K562 (cell line): ENCODE results near the gene SIGLEC5. TPM values are rescaled to one million over a fixed set of nuclear protein-coding genes. Genes with fewer than 3 reads are reported as not detected.

ENCODE experiments used
- ATF1 ChIP-seq, 2 experiments: fragments of 450-650 bp in 1 of 2; IDR thresholded peaks; 2 replicates each; pipeline ENCODE4 v1.6.1; 2016; ENCODE audit warnings: missing compliant biosample characterization in 1 of 2, missing genetic modification characterization in 1 of 2
- CEBPG ChIP-seq, 3 experiments: fragments of 200-800 bp in 1 of 3; sonication (Bioruptor generic) in 1 of 3; sonication (generic) in 1 of 3; formaldehyde crosslinking in 1 of 3; IDR thresholded peaks in 2 of 3; conservative IDR thresholded peaks in 1 of 3; 2 replicates each; pipeline versions ENCODE4 v1.6.1 to v1.8.0; 2016 to 2022; ENCODE audit warnings: missing compliant biosample characterization in 2 of 3, missing genetic modification characterization in 2 of 3, mild to moderate bottlenecking in 1 of 3, missing genetic modification reagents in 1 of 3
- DIDO1 ChIP-seq: fragments of 450-650 bp; IDR thresholded peaks from 2 replicates; pipeline ENCODE4 v1.6.1; 2016; ENCODE audit warnings: low read depth, missing biosample characterization, missing genetic modification characterization
- ELF2 ChIP-seq: fragments of 250-450 bp; sonication (Bioruptor Pico); IDR thresholded peaks from 2 replicates; pipeline ENCODE4 v1.5.0; 2021; ENCODE audit warnings: mild to moderate bottlenecking
- ESRRA ChIP-seq: fragments of 450-650 bp; IDR thresholded peaks from 2 replicates; pipeline ENCODE4 v1.6.1; 2014; ENCODE audit warnings: low read depth, mild to moderate bottlenecking, moderate library complexity, borderline replicate concordance
- HNRNPL ChIP-seq: fragments of 200-400 bp; formaldehyde crosslinking; IDR thresholded peaks from 2 replicates; pipeline ENCODE4 v1.6.1; 2017; ENCODE audit warnings: low read depth, mild to moderate bottlenecking, low read length
- KAT8 ChIP-seq: fragments of 450-650 bp; IDR thresholded peaks from 2 replicates; pipeline ENCODE4 v1.6.1; 2016; ENCODE audit warnings: low read depth, mild to moderate bottlenecking
- KHSRP ChIP-seq: fragments of 450-650 bp; IDR thresholded peaks from 2 replicates; pipeline ENCODE4 v1.6.1; 2017
- KLF6 ChIP-seq: fragments of 250-450 bp; sonication (Bioruptor Pico); IDR thresholded peaks from 2 replicates; pipeline ENCODE4 v1.4.0; 2020; ENCODE audit warnings: mild to moderate bottlenecking, moderate library complexity, borderline replicate concordance
- MAFG ChIP-seq: fragments of 450-650 bp; conservative IDR thresholded peaks from 2 replicates; pipeline ENCODE4 v1.6.1; 2016; ENCODE audit warnings: missing genetic modification characterization, missing compliant biosample characterization
- PHF20 ChIP-seq: fragments of 450-650 bp; IDR thresholded peaks from 2 replicates; pipeline ENCODE4 v1.6.1; 2018; ENCODE audit not compliant: partially characterized antibody
- RBM15 ChIP-seq: fragments of 200-400 bp; formaldehyde crosslinking; IDR thresholded peaks from 2 replicates; pipeline ENCODE4 v1.6.1; 2018; ENCODE audit warnings: mild to moderate bottlenecking, low read length, moderate library complexity; ENCODE audit not compliant: insufficient read depth
- SMAD2 ChIP-seq: fragments of 150-350 bp; IDR thresholded peaks from 2 replicates; pipeline ENCODE4 v1.6.1; 2014; ENCODE audit warnings: low read depth, mild to moderate bottlenecking, low read length
- SOX6 ChIP-seq: fragments of 450-650 bp; IDR thresholded peaks from 2 replicates; pipeline ENCODE4 v1.6.1; 2014; ENCODE audit warnings: mild to moderate bottlenecking
- TAF1 ChIP-seq: IDR thresholded peaks from 2 replicates; pipeline ENCODE4 v1.6.1; 2011; ENCODE audit warnings: mild to moderate bottlenecking, low read length, moderate library complexity; ENCODE audit not compliant: insufficient read depth, control insufficient read depth, severe bottlenecking; ENCODE audit errors: extremely low read depth
- ZNF146 ChIP-seq: IDR thresholded peaks from one replicate; pipeline ENCODE4 v1.6.1; 2018; ENCODE audit warnings: missing compliant biosample characterization; ENCODE audit not compliant: unreplicated experiment
- ZNF174 ChIP-seq: fragments of 250-450 bp; sonication (Bioruptor Pico); IDR thresholded peaks from 2 replicates; pipeline ENCODE4 v1.4.0; 2020; ENCODE audit warnings: mild to moderate bottlenecking
- ZNF217 ChIP-seq: sonication (generic); formaldehyde crosslinking; IDR thresholded peaks from 2 replicates; pipeline ENCODE4 v1.8.0; 2022; ENCODE audit warnings: mild to moderate bottlenecking, missing genetic modification reagents
- ZNF282 ChIP-seq: sonication (generic); formaldehyde crosslinking; IDR thresholded peaks from 2 replicates; pipeline ENCODE4 v1.8.1; 2023; ENCODE audit warnings: missing genetic modification reagents
- ZNF696 ChIP-seq: fragments of 250-450 bp; sonication (Bioruptor Pico); conservative IDR thresholded peaks from 2 replicates; pipeline ENCODE4 v1.4.0; 2020; ENCODE audit warnings: mild to moderate bottlenecking, moderate library complexity
- polyA plus RNA-seq, 8 experiments: library from polyadenylated mRNA; depleted of rRNA in 4 of 8; stranded (reverse) in 5 of 8; unstranded in 3 of 8; fragments of >200 nt; fragmentation: Nextera tagmentation in 2 of 8; fragmentation: Illumina TruSeq in 1 of 8; extraction: Ambion mirVana in 2 of 8; extraction: Trizol in 1 of 8; gene quantifications; 2 replicates each; pipeline versions ENCODE4 v1.2.1 to v1.2.3, GENCODE V29; 2011 to 2014; ENCODE audit warnings: inconsistent platforms in 1 of 8, missing spikeins in 1 of 8
- total RNA-seq, 7 experiments: library from RNA; depleted of rRNA in 6 of 7; stranded (reverse); fragments of >200 nt in 6 of 7; fragmentation: Illumina TruSeq in 2 of 7; extraction: Trizol in 2 of 7; gene quantifications; 2 replicates each; pipeline versions ENCODE4 v1.2.1 to v1.2.3, GENCODE V29; 2011 to 2021; ENCODE audit warnings: low replicate concordance in 1 of 7
- TF ChIP-seq, protein P1 (sequence below): sonication (generic); formaldehyde crosslinking; IDR thresholded peaks from 2 replicates; pipeline ENCODE4 v1.8.1; 2023; ENCODE audit warnings: mild to moderate bottlenecking, missing genetic modification reagents
- TF ChIP-seq, protein P2 (sequence below): fragments of 250-450 bp; sonication (Bioruptor Pico); IDR thresholded peaks from 2 replicates; pipeline ENCODE4 v1.4.0; 2020; ENCODE audit warnings: mild to moderate bottlenecking
- TF ChIP-seq, protein P3 (sequence below): fragments of 450-650 bp; IDR thresholded peaks from 2 replicates; pipeline ENCODE4 v1.7.1; 2018; ENCODE audit warnings: mild to moderate bottlenecking, low read depth; ENCODE audit not compliant: partially characterized antibody

The SIGLEC5 gene
- total and polyA plus RNA-seq, 9 of the 15 experiments (the other 6 are each of a cell fraction or from before 2014, with no cell fraction given): 0.14 TPM; not detected in 8

DNA sequence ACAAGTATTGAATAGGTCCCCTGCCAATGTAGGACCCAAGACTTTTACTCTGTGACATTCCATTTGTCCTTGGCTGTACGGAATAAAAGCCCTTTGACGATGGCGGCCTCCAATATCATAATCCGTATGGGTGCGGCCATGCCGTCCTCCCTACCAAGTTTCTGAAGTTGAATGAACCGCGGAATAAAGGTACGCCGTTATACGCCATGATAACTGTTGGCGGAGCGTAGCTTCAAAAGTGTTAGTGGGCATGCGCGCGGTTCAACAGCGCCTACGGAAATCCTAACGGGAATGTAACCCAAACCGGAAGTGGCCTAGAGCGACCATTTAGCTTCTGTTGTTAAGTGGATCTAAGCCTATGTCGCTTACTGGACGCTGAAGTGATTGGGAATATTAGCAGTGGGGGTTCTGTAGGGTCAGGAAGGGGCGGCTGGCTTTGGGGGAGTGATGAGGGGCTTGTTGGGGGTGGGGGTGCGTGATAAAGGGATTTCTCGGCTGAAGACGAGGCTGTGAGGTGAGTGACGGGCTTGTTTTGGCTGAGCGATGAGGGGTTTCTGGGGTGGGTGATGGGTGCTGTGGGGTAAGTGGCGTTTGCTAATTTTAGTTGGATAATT lies 59.1 kb downstream of the SIGLEC5 start, which contains the start of gene ZNF175 (continued):
- TF ChIP-seq ATF1 (CRISPR knock-in tag; IDR thresholded peaks at IDR 0.05) (no peak), ATF1 (tag; IDR thresholded peaks at IDR 0.05) (peak; percentile 75), PHF20 (peak; percentile 43), MAFG (no peak), DIDO1 (tag) (peak; percentile 67; the same call in 1 of the 2 replicates), ELF2 (CRISPR knock-in tag) (no peak), CEBPG (CRISPR knock-in tag; IDR thresholded peaks at IDR 0.05) (no peak), CEBPG (tag; conservative IDR thresholded peaks at IDR 0.05 in 1 of 2, IDR thresholded peaks at IDR 0.05 in 1 of 2) (no peak), ZNF217 (no peak), ZNF174 (CRISPR knock-in tag) (no peak), KHSRP (no peak), HNRNPL (no peak), ESRRA (peak; percentile 90), SOX6 (no peak; the same call in 1 of the 2 replicates), ZNF146 (CRISPR knock-in tag) (no peak), RBM15 (no peak), SMAD2 (no peak), KAT8 (no peak; the same call in 1 of the 2 replicates), TAF1 (peak; percentile 82), ZNF696 (no peak), ZNF282 (CRISPR knock-in tag) (no peak), KLF6 (CRISPR knock-in tag) (no peak; the same call in 1 of the 2 replicates)
- TF ChIP-seq, protein P1, sequence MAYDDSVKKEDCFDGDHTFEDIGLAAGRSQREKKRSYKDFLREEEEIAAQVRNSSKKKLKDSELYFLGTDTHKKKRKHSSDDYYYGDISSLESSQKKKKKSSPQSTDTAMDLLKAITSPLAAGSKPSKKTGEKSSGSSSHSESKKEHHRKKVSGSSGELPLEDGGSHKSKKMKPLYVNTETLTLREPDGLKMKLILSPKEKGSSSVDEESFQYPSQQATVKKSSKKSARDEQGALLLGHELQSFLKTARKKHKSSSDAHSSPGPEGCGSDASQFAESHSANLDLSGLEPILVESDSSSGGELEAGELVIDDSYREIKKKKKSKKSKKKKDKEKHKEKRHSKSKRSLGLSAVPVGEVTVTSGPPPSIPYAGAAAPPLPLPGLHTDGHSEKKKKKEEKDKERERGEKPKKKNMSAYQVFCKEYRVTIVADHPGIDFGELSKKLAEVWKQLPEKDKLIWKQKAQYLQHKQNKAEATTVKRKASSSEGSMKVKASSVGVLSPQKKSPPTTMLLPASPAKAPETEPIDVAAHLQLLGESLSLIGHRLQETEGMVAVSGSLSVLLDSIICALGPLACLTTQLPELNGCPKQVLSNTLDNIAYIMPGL: no peak
- TF ChIP-seq, protein P2, sequence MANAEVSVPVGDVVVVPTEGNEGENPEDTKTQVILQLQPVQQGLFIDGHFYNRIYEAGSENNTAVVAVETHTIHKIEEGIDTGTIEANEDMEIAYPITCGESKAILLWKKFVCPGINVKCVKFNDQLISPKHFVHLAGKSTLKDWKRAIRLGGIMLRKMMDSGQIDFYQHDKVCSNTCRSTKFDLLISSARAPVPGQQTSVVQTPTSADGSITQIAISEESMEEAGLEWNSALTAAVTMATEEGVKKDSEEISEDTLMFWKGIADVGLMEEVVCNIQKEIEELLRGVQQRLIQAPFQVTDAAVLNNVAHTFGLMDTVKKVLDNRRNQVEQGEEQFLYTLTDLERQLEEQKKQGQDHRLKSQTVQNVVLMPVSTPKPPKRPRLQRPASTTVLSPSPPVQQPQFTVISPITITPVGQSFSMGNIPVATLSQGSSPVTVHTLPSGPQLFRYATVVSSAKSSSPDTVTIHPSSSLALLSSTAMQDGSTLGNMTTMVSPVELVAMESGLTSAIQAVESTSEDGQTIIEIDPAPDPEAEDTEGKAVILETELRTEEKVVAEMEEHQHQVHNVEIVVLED (CRISPR knock-in tag): peak; percentile 46; the same call in 1 of the 2 replicates
- TF ChIP-seq, protein P3, sequence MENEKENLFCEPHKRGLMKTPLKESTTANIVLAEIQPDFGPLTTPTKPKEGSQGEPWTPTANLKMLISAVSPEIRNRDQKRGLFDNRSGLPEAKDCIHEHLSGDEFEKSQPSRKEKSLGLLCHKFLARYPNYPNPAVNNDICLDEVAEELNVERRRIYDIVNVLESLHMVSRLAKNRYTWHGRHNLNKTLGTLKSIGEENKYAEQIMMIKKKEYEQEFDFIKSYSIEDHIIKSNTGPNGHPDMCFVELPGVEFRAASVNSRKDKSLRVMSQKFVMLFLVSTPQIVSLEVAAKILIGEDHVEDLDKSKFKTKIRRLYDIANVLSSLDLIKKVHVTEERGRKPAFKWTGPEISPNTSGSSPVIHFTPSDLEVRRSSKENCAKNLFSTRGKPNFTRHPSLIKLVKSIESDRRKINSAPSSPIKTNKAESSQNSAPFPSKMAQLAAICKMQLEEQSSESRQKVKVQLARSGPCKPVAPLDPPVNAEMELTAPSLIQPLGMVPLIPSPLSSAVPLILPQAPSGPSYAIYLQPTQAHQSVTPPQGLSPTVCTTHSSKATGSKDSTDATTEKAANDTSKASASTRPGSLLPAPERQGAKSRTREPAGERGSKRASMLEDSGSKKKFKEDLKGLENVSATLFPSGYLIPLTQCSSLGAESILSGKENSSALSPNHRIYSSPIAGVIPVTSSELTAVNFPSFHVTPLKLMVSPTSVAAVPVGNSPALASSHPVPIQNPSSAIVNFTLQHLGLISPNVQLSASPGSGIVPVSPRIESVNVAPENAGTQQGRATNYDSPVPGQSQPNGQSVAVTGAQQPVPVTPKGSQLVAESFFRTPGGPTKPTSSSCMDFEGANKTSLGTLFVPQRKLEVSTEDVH: peak; percentile 63
